Endothelial cell (in vitro differentiated cells): Measurements from ENCODE around the gene SLC45A1. TPM values are rescaled to one million over a fixed set of nuclear protein-coding genes. Genes with fewer than 3 reads are reported as not detected.

Experiments
- DNase-seq: peaks from one replicate; pipeline ENCODE4 v3.0.0; 2021; ENCODE audit warnings: low spot score
- H3K27ac Mint-ChIP-seq: one replicate; pipeline ENCODE4 v1.8.0; 2021; ENCODE audit warnings: mixed read lengths, inconsistent platforms; ENCODE audit not compliant: unreplicated experiment
- H3K27me3 Mint-ChIP-seq: one replicate; pipeline ENCODE4 v1.8.0; 2021; ENCODE audit warnings: mild to moderate bottlenecking, moderate library complexity, mixed read lengths, inconsistent platforms; ENCODE audit not compliant: unreplicated experiment
- H3K36me3 Mint-ChIP-seq: one replicate; pipeline ENCODE4 v1.8.0; 2021; ENCODE audit warnings: mild to moderate bottlenecking, low read depth, mixed read lengths, inconsistent platforms; ENCODE audit not compliant: unreplicated experiment
- H3K4me1 Mint-ChIP-seq: one replicate; pipeline ENCODE4 v1.8.0; 2021; ENCODE audit warnings: mild to moderate bottlenecking, mixed read lengths, inconsistent platforms; ENCODE audit not compliant: unreplicated experiment
- H3K4me3 Mint-ChIP-seq: one replicate; pipeline ENCODE4 v1.8.0; 2021; ENCODE audit warnings: mild to moderate bottlenecking, mixed read lengths, inconsistent platforms; ENCODE audit not compliant: unreplicated experiment
- H3K9me3 Mint-ChIP-seq: one replicate; pipeline ENCODE4 v1.8.0; 2021; ENCODE audit warnings: mixed read lengths, inconsistent platforms; ENCODE audit not compliant: unreplicated experiment
- CTCF ChIP-seq: fragments of 200-600 bp; sonication (generic); IDR thresholded peaks from one replicate; pipeline ENCODE4 v1.5.0; 2021; ENCODE audit warnings: antibody characterized with exemption; ENCODE audit not compliant: unreplicated experiment
- total RNA-seq: library from RNA; stranded (reverse); fragmentation: NEBNext Ultra II Directional; extraction: Animal tissue kit (Norgen Biotek cat#: 25700); gene quantifications from one replicate; pipeline ENCODE4 v1.2.1, GENCODE V29; 2021; ENCODE audit not compliant: unreplicated experiment

The SLC45A1 gene
- total RNA-seq, 1 donor from 2014 or later = 0.62 TPM

- DNase-seq = no peak
- Mint-ChIP-seq H3K4me3 (no peak overlapping the region), H3K4me1 (peaks cover 4% of the 10 kb centered on the region), H3K36me3 (no peaks in the 10 kb centered on the region), H3K27me3 (peaks cover 2% of the 10 kb centered on the region), H3K9me3 (no peaks in the 10 kb centered on the region), H3K27ac (no peak overlapping the region)
- TF ChIP-seq CTCF = no peak
Measured at GRCh38 chr1:8281843-8282509, 35.9 kb upstream of the SLC45A1 start.

- Mint-ChIP-seq H3K27me3 (peaks cover 2% of the 10 kb centered on the region), H3K4me3 (no peak overlapping the region), H3K36me3 (no peaks in the 10 kb centered on the region), H3K9me3 (no peaks in the 10 kb centered on the region), H3K4me1 (peaks cover 3% of the 10 kb centered on the region), H3K27ac (no peak overlapping the region)
- no peak for DNase-seq
- TF ChIP-seq CTCF = no peak
Measured at GRCh38 chr1:8283058-8283884, 34.6 kb upstream of the SLC45A1 start.

- H3K4me3 Mint-ChIP-seq = no peak overlapping the region
- no peaks in the 10 kb centered on the region for H3K9me3 Mint-ChIP-seq
- peaks cover 2% of the 10 kb centered on the region for H3K27me3 Mint-ChIP-seq
- no peak overlapping the region for H3K27ac Mint-ChIP-seq
- DNase-seq = no peak
- no peaks in the 10 kb centered on the region for H3K36me3 Mint-ChIP-seq
- no peak for TF ChIP-seq CTCF
- peaks cover 3% of the 10 kb centered on the region for H3K4me1 Mint-ChIP-seq
Measured at GRCh38 chr1:8284127-8284526, 33.8 kb upstream of the SLC45A1 start.

DNA sequence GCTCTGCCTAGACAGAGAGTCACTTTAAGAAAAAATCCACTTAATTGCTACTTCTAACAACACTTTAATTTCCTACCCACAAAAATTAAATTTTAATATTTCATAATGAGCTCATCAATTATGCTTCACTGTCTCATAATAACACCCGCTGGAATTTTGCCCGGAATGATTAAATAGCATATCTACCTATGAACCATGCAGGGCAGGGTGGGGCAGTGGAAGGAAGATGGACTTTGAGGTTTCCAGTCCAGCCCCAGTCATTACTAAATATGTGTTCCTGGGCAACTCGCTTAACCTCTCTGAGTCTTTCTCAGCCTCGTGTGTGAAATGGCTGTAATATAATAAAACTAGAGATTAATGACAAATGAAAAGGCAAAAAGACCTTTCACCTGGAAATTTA is 32.8 kb upstream of the SLC45A1 start:
- peaks cover 2% of the 10 kb centered on the region for H3K27me3 Mint-ChIP-seq
- H3K4me1 Mint-ChIP-seq = peaks cover 3% of the 10 kb centered on the region
- H3K36me3 Mint-ChIP-seq = no peaks in the 10 kb centered on the region

More for the DNA sequence above, 32.8 kb upstream of the SLC45A1 start:
- Mint-ChIP-seq H3K9me3 (no peaks in the 10 kb centered on the region), H3K27ac (no peak overlapping the region), H3K4me3 (no peak overlapping the region)
- no peak for DNase-seq
- no peak for TF ChIP-seq CTCF
